T-cell (primary cell): ENCODE data around the gene BPI. TPM values are rescaled to one million over a fixed set of nuclear protein-coding genes. Genes with fewer than 3 reads are reported as not detected.

Experiments
- ATAC-seq, 4 experiments: fragments of 200-7000 bp in 3 of 4; fragments of 150-1000 bp in 1 of 4; cut with Tn5 transposase; replicated peaks in 1 of 4; 1 replicate in 3 of 4; 2 replicates in 1 of 4; pipeline ENCODE4 v1.10.0; 2021; ENCODE audit warnings: moderate library complexity in 3 of 4, mild to moderate bottlenecking in 2 of 4, moderate number of reproducible peaks in 1 of 4
- CTCF ChIA-PET, 2 donors: fragments of 300-600 bp; sonication (Branson Sonifier 250); formaldehyde crosslinking; loops; one replicate each; lab custom pipeline; 2022; ENCODE audit warnings: antibody characterized with exemption in 2 of 2; lab: Charles Lee
- POLR2A ChIA-PET, 2 donors: fragments of 300-600 bp; sonication (Branson Sonifier 250); formaldehyde crosslinking; loops; one replicate each; lab custom pipeline; 2022; ENCODE audit warnings: antibody characterized with exemption in 2 of 2; lab: Charles Lee
- DNase-seq, 35 experiments: peaks; one replicate each; pipeline versions ENCODE4 v3.0.0 to v3.0.0-alpha.2; 2013 to 2023
- H3K27ac ChIP-seq: one replicate; pipeline ENCODE4 v1.5.1; 2013; ENCODE audit warnings: low read length
- H3K27me3 ChIP-seq, 2 experiments: replicated peaks in 1 of 2; 1 replicate in 1 of 2; 2 replicates in 1 of 2; pipeline versions ENCODE4 v1.6.1 to v1.7.0; 2013; ENCODE audit warnings: low read length in 1 of 2, mixed read lengths in 1 of 2; ENCODE audit not compliant: control insufficient read depth in 2 of 2, insufficient read depth in 2 of 2; ENCODE audit errors: extremely low read depth in 1 of 2
- H3K36me3 ChIP-seq, 2 donors: 1 replicate in 1 of 2; 2 replicates in 1 of 2; pipeline versions ENCODE4 v1.6.1 to v1.7.0; 2013; ENCODE audit warnings: low read length in 1 of 2; ENCODE audit not compliant: control insufficient read depth in 2 of 2, insufficient read depth in 1 of 2; ENCODE audit errors: extremely low read depth in 1 of 2
- H3K4me1 ChIP-seq, 2 experiments: 1 replicate in 1 of 2; 2 replicates in 1 of 2; pipeline versions ENCODE4 v1.6.1 to v1.7.0; 2013; ENCODE audit warnings: low read length in 2 of 2, mixed read lengths in 1 of 2; ENCODE audit not compliant: insufficient read depth in 2 of 2, control insufficient read depth in 1 of 2; ENCODE audit errors: extremely low read depth in 1 of 2
- H3K4me3 ChIP-seq, 2 donors: 1 replicate in 1 of 2; 2 replicates in 1 of 2; pipeline versions ENCODE4 v1.5.1 to v1.7.0; 2013; ENCODE audit warnings: mild to moderate bottlenecking in 2 of 2, low read length in 1 of 2, moderate library complexity in 1 of 2; ENCODE audit not compliant: control insufficient read depth in 1 of 2; ENCODE audit errors: extremely low read depth in 1 of 2
- H3K9me3 ChIP-seq: 2 replicates; pipeline ENCODE4 v1.7.0; 2013
- H3K27ac Mint-ChIP-seq, 2 donors: one replicate each; pipeline ENCODE4 v1.8.0; 2020 to 2021; ENCODE audit warnings: mild to moderate bottlenecking in 2 of 2, mixed read lengths in 2 of 2
- H3K27me3 Mint-ChIP-seq, 2 donors: one replicate each; pipeline ENCODE4 v1.8.0; 2021 to 2022; ENCODE audit warnings: mixed read lengths in 2 of 2
- H3K36me3 Mint-ChIP-seq: one replicate; pipeline ENCODE4 v1.8.0; 2021; ENCODE audit warnings: mixed read lengths
- H3K4me1 Mint-ChIP-seq, 3 donors: one replicate each; pipeline ENCODE4 v1.8.0; 2020 to 2022; ENCODE audit warnings: mixed read lengths in 3 of 3, mild to moderate bottlenecking in 1 of 3
- H3K4me3 Mint-ChIP-seq, 3 donors: one replicate each; pipeline ENCODE4 v1.8.0; 2020 to 2022; ENCODE audit warnings: mild to moderate bottlenecking in 3 of 3, mixed read lengths in 3 of 3, moderate library complexity in 3 of 3
- H3K9me3 Mint-ChIP-seq, 3 donors: one replicate each; pipeline ENCODE4 v1.8.0; 2020 to 2022; ENCODE audit warnings: mixed read lengths in 3 of 3
- WGBS: methylation state at CpG from one replicate; pipeline ENCODE4 v1.1.5; 2013; ENCODE audit warnings: missing lambda C conversion rate; ENCODE audit not compliant: insufficient coverage; 5-methylcytosine and 5-hydroxymethylcytosine counted together
- total RNA-seq, 35 experiments: library from RNA in 6 of 35; stranded (reverse) in 6 of 35; fragments of 120-200 nt in 1 of 35; gene quantifications; one replicate each; pipeline versions ENCODE4 v1.2.1 to v1.2.4 and lab custom pipeline; 2013 to 2026

Gene BPI
- total RNA-seq, 5 donors from 2014 or later (not counting 1 experiment from before 2014, with no cell fraction given), result not detected

DNA sequence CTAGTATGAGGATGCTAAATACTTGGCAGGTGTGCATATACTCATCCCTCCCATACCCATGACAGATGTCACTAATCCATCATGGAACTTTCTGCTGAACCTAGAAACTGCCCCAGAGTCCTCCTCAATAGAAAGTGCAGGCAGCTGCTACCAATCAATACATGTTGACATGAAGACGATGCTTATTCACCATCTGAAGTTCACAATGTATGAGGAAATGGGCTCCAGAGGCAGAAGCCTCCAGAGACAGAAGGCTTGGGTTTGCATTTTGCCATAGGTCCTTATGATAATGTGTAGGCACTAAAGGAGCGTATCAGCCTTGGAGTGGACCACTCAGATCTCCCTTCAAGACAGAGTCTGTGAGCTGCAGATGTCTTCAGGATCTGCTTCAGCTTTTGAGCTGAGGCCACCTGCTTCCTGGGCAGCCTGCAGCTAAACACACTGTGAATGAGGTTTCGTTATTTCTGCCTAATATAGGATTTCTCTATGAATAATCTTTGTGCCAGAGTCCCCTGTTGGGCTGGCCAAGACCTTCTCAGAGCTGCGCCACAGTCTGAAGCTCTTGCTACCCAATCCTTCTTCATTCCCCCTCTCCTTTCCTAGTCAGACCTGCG, 35.9 kb upstream of the BPI start:
- Mint-ChIP-seq H3K27ac (no peak overlapping the region), H3K36me3 (no peaks in the 10 kb centered on the region), H3K9me3 (no peaks in the 10 kb centered on the region), H3K4me1 (no peaks in the 10 kb centered on the region), H3K27me3 (peaks cover 31 to 34% of the 10 kb centered on the region in 2 donors), H3K4me3 (no peak overlapping the region)
- Histone ChIP-seq H3K27ac (no peak overlapping the region), H3K36me3 (no peaks in the 10 kb centered on the region), H3K4me1 (no peaks in the 10 kb centered on the region), H3K27me3 (peaks cover 0 to 20% of the 10 kb centered on the region in 2 experiments), H3K4me3 (no peak overlapping the region), H3K9me3 (no peaks in the 10 kb centered on the region)
- CTCF ChIA-PET, result no interaction called here
- ATAC-seq (no peak), DNase-seq (no peak)
- 75% methylated on average over 4 of the region's 5 CpGs for WGBS
- POLR2A ChIA-PET, result no interaction called here

DNA sequence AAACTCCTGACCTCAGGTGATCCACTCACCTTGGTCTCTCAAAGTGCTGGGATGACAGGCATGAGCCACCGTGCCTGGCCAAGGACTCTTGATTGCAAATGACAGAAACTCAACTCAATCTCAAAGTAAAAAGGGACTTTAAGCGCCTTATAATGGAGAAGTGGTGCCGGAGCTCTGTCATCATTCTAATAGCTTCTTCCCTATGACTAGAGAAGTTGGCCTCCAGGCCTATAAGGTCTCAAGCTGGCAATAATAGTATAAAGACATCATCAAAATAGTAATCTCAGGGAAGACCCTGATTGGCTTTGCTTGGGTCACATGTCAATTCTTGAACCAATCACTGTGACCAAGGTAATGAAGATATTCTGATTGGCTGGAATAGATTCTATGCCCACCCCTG, 34.9 kb upstream of the BPI start:
- H3K27ac ChIP-seq, result no peak overlapping the region
- H3K27me3 ChIP-seq, result peaks cover 0 to 15% of the 10 kb centered on the region in 2 experiments
- Mint-ChIP-seq H3K4me1 (no peaks in the 10 kb centered on the region), H3K27me3 (peaks cover 29% of the 10 kb centered on the region in 2 donors), H3K36me3 (no peaks in the 10 kb centered on the region), H3K9me3 (no peaks in the 10 kb centered on the region), H3K27ac (no peak overlapping the region), H3K4me3 (no peak overlapping the region)
- DNase-seq (no peak), ATAC-seq (no peak)
- CTCF ChIA-PET, result interaction anchor here in 1 of 2 donors (0.6 kb wide), 1 partner anchor 421 kb away, joined by 3 read pairs; no protein-coding TSS in a partner anchor
- POLR2A ChIA-PET, result no interaction called here
- no peaks in the 10 kb centered on the region for H3K36me3 ChIP-seq
- H3K9me3 ChIP-seq, result no peaks in the 10 kb centered on the region
- no peaks in the 10 kb centered on the region for H3K4me1 ChIP-seq
- no CpG with 5 or more reads among the region's 3 CpGs for WGBS
- no peak overlapping the region for H3K4me3 ChIP-seq

DNA sequence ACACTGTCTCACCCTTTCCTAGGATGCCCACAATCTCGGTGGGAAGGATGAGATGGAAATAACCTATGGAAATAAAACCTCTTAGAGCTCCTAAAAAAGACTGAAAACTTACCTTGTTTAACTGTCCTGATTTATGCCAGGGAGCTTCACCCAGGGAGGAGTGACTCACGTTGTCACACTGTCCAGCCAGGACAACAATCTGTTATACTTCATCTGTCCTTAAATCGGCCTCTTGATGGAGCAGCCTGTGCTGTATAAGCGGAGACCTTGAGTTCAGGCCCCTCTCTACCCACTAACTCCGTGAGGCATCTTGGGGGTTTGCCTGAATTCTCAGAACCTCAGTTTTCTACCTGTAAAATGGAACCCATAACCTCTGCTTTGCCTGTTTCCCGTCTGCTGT, 34.2 kb upstream of the BPI start:
- no peak overlapping the region for H3K27ac ChIP-seq
- H3K27ac Mint-ChIP-seq, result no peak overlapping the region
- CTCF ChIA-PET, result interaction anchor here in 1 of 2 donors (0.6 kb wide), 1 partner anchor 422 kb away, joined by 3 read pairs; no protein-coding TSS in a partner anchor
- H3K4me1 Mint-ChIP-seq, result no peaks in the 10 kb centered on the region
- no peaks in the 10 kb centered on the region for H3K9me3 ChIP-seq
- no peak overlapping the region for H3K4me3 ChIP-seq
- no peaks in the 10 kb centered on the region for H3K4me1 ChIP-seq
- ATAC-seq, result no peak
- no peaks in the 10 kb centered on the region for H3K36me3 ChIP-seq
- H3K27me3 ChIP-seq, result peaks cover 0 to 15% of the 10 kb centered on the region in 2 experiments
- H3K36me3 Mint-ChIP-seq, result no peaks in the 10 kb centered on the region
- DNase-seq, result no peak
- no peaks in the 10 kb centered on the region for H3K9me3 Mint-ChIP-seq
- peaks cover 26% of the 10 kb centered on the region in 2 donors for H3K27me3 Mint-ChIP-seq
- WGBS, result 100% methylated on average over 2 of the region's 6 CpGs
- H3K4me3 Mint-ChIP-seq, result no peak overlapping the region
- POLR2A ChIA-PET, result no interaction called here

DNA sequence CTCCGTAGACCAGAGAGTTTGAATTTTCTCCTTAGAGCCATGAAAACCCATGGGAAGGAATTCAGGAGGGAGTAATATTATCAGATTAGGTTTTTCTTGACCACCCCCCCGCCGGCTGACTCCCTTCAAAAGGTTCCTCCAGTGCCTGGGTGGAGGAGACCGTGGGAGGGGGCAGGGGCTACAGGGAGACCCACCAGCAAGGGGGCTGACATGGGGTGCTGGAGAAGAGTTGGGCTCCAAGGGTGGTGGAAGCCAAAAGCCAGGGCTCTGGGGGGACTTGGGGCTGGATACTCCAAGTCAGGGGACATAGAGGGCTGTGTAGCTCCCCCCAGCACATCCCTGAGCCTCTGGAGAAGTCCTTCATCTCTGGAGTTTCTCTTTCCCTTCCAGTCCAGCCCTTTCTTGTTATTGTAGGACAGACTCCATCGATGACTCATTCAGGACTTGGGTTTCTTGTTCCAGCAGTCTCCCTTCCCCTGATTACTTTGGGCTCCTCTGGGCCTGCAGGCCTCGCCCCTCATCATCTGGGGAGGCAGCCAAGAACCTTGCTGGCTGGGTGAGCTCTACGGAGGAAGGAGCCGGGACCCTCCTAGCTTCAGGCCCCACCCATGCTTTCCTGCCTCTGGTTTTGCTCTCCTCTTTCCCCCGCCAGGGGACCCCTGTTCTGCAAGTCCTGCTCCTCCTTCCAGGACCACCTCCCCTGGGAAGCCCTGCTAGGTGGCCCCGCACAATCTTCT, 32.9 kb upstream of the BPI start:
- Mint-ChIP-seq H3K27me3 (peaks cover 19 to 22% of the 10 kb centered on the region in 2 donors), H3K36me3 (no peaks in the 10 kb centered on the region), H3K4me1 (no peaks in the 10 kb centered on the region), H3K9me3 (no peaks in the 10 kb centered on the region), H3K27ac (no peak overlapping the region), H3K4me3 (no peak overlapping the region)
- Histone ChIP-seq H3K9me3 (no peaks in the 10 kb centered on the region), H3K4me3 (no peak overlapping the region), H3K4me1 (no peaks in the 10 kb centered on the region), H3K27ac (no peak overlapping the region), H3K36me3 (no peaks in the 10 kb centered on the region), H3K27me3 (peaks cover 0 to 15% of the 10 kb centered on the region in 2 experiments)
- ChIA-PET POLR2A (no interaction called here), CTCF (no interaction called here)
- no peak for DNase-seq
- ATAC-seq, result no peak
- WGBS, result 69% methylated on average over 3 of the region's 10 CpGs

DNA sequence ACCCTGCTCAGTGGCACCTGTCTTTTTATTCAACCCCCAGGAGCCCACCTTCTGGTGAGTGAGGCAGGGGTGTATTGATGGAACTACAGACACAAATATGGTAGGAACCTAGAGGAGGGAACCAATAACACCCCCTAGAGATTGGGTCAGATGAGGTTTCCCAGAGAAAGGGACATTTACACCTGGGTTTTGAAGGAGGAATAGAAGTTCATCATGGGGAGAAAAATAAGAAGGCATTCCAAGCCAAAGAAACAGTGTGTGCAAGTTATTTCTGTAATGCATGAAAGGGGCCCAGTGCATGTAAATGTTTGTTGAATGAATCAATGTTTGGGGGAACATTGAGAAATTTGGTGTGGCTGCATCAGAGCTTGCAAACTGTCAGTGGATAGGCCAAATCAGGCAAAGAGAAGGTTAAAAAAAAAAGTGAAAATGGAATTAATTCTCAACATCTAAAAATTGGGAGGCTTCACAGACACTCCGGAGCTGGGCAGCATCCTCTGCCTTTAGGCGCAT, 32.3 kb upstream of the BPI start:
- H3K27ac Mint-ChIP-seq, result no peak overlapping the region
- peaks cover 0 to 15% of the 10 kb centered on the region in 2 experiments for H3K27me3 ChIP-seq
- H3K27ac ChIP-seq, result no peak overlapping the region
- H3K9me3 Mint-ChIP-seq, result no peaks in the 10 kb centered on the region
- DNase-seq, result no peak
- ChIA-PET CTCF (no interaction called here), POLR2A (no interaction called here)
- H3K27me3 Mint-ChIP-seq, result peaks cover 19 to 22% of the 10 kb centered on the region in 2 donors
- 100% methylated on average over 2 of the region's 2 CpGs for WGBS
- no peak for ATAC-seq
- no peak overlapping the region for H3K4me3 ChIP-seq
- no peaks in the 10 kb centered on the region for H3K4me1 Mint-ChIP-seq
- H3K36me3 Mint-ChIP-seq, result no peaks in the 10 kb centered on the region
- no peaks in the 10 kb centered on the region for H3K4me1 ChIP-seq
- no peaks in the 10 kb centered on the region for H3K9me3 ChIP-seq
- no peak overlapping the region for H3K4me3 Mint-ChIP-seq
- H3K36me3 ChIP-seq, result no peaks in the 10 kb centered on the region

DNA sequence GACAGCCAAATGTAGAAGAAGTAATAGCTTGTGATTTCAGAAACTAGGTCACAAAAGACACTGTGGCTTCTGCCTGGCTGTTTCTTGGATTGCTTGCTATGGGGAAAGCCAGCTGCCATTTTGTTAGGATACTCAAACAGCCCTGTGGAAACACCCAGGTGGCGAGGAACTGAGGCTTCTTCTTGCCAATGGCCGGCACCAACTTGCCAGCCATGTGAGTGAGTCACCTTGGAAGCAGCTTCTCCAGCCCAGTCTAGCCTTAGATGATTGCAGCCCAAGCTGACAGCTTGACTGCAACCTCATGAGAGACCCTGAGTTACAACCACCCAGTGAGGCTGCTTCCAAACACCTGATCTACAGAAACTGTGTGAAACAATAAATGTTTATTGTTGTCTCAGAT, 31.6 kb upstream of the BPI start:
- Mint-ChIP-seq H3K27me3 (peaks cover 20 to 21% of the 10 kb centered on the region in 2 donors), H3K27ac (no peak overlapping the region), H3K4me3 (no peak overlapping the region), H3K4me1 (no peaks in the 10 kb centered on the region), H3K9me3 (no peaks in the 10 kb centered on the region), H3K36me3 (no peaks in the 10 kb centered on the region)
- no peaks in the 10 kb centered on the region for H3K9me3 ChIP-seq
- DNase-seq (no peak), ATAC-seq (no peak)
- H3K4me1 ChIP-seq, result no peaks in the 10 kb centered on the region
- ChIA-PET CTCF (no interaction called here), POLR2A (no interaction called here)
- H3K4me3 ChIP-seq, result no peak overlapping the region
- WGBS, result 59% methylated on average over 2 of the region's 2 CpGs
- no peaks in the 10 kb centered on the region for H3K36me3 ChIP-seq
- H3K27me3 ChIP-seq, result peaks cover 0 to 15% of the 10 kb centered on the region in 2 experiments
- H3K27ac ChIP-seq, result no peak overlapping the region
